Neural crest cell (in vitro differentiated cells): ENCODE results near the gene PNPLA5. TPM values are rescaled to one million over a fixed set of nuclear protein-coding genes. Genes with fewer than 3 reads are reported as not detected.

Source experiments
- DNase-seq: peaks from one replicate; pipeline ENCODE4 v3.0.0; 2021; ENCODE audit warnings: low read depth, mixed read lengths, low spot score
- H3K27ac Mint-ChIP-seq: one replicate; pipeline ENCODE4 v1.8.0; 2021; ENCODE audit warnings: mild to moderate bottlenecking, mixed read lengths; ENCODE audit not compliant: unreplicated experiment
- H3K27me3 Mint-ChIP-seq: 2 replicates; pipeline ENCODE4 v1.8.0; 2021; ENCODE audit warnings: low read depth, mild to moderate bottlenecking, mixed read lengths
- H3K36me3 Mint-ChIP-seq: 2 replicates; pipeline ENCODE4 v1.8.0; 2021; ENCODE audit warnings: low read depth, mild to moderate bottlenecking, mixed read lengths
- H3K4me1 Mint-ChIP-seq: 2 replicates; pipeline ENCODE4 v1.8.0; 2021; ENCODE audit warnings: mixed read lengths
- H3K4me3 Mint-ChIP-seq: one replicate; pipeline ENCODE4 v1.8.0; 2021; ENCODE audit warnings: mild to moderate bottlenecking, mixed read lengths
- H3K9me3 Mint-ChIP-seq: 2 replicates; pipeline ENCODE4 v1.8.0; 2021; ENCODE audit warnings: mixed read lengths
- CTCF ChIP-seq: fragments of 200-600 bp; sonication (generic); conservative IDR thresholded peaks from 2 replicates; pipeline ENCODE4 v1.5.0; 2021; ENCODE audit warnings: antibody characterized with exemption, mild to moderate bottlenecking
- total RNA-seq: library from RNA; stranded (reverse); gene quantifications from 2 replicates; pipeline ENCODE4 v1.2.1, GENCODE V29; 2021

PNPLA5 gene
- total RNA-seq, 1 donor from 2014 or later = not detected

DNA sequence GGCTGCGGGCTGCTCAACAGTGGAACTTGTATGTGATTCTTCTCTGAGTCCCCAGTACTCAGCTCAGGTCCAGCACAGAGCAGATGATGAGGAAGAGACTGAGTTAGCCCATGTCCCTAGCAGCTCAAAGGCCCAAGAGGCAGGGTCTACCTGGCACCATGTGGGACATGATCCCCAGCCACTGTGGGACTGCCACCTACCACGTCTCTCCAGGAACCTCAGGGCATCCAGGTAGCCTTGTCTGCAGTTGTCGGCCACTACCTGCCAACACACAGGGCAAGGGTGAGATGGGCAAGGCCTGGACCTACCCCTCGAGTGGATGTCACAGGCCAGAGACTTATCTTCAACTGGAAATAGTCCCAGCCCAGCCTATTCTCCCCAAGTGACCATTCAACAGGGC is 4.4 kb downstream of the PNPLA5 start:
- no peak for TF ChIP-seq CTCF
- H3K4me3 Mint-ChIP-seq = no peak overlapping the region
- no peaks in the 10 kb centered on the region for H3K4me1 Mint-ChIP-seq
- no peak overlapping the region for H3K27ac Mint-ChIP-seq
- no peaks in the 10 kb centered on the region for H3K9me3 Mint-ChIP-seq
- DNase-seq = no peak
- peaks cover 71% of the 10 kb centered on the region for H3K27me3 Mint-ChIP-seq
- H3K36me3 Mint-ChIP-seq = no peaks in the 10 kb centered on the region

DNA sequence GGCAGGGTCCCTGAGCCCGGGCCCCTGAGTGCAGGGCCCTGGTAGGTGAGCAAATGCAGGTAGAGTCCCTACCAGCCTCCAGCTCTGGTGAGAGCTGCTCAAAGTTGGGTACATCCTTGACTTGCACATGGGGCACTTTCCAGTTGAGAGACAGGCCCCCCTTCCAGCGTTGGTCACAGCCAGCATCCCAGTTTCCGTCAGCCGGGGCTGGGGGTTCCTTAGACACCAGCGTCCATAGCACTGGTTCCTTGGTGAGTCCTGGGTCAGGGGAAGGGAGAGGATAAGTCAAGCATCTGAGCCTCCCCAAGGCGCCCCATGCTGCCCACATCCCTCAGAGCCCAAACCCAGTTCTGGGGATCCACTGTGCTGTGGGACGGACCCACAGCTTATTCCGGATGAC is 5.6 kb downstream of the PNPLA5 start:
- Mint-ChIP-seq H3K4me1 (no peaks in the 10 kb centered on the region), H3K36me3 (no peaks in the 10 kb centered on the region), H3K27ac (no peak overlapping the region), H3K27me3 (peaks cover 60% of the 10 kb centered on the region), H3K4me3 (no peak overlapping the region), H3K9me3 (no peaks in the 10 kb centered on the region)
- no peak for DNase-seq
- no peak for TF ChIP-seq CTCF

DNA sequence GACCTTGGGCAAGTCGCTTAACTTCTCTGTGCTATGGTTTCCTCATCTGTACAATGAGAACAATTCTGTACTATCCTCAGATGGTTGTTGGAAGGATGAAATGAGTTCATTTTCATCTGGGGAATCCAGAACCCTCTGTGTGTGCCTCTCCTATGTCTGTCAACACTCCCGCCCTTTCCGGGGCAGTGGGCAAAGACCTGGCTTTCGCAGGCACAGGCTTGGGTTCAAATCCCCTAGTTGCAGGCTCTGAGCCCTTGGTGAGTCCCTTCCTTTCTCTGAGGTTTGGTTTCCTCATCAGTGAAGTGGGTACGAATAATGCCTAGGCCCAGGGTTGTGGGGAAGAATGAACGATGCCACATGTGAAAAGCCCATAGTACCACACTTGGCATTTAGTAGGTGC is 6.0 kb downstream of the PNPLA5 start:
- Mint-ChIP-seq H3K36me3 (no peaks in the 10 kb centered on the region), H3K4me1 (no peaks in the 10 kb centered on the region), H3K27me3 (peaks cover 55% of the 10 kb centered on the region), H3K9me3 (no peaks in the 10 kb centered on the region), H3K4me3 (no peak overlapping the region), H3K27ac (no peak overlapping the region)
- DNase-seq = no peak
- no peak for TF ChIP-seq CTCF

DNA sequence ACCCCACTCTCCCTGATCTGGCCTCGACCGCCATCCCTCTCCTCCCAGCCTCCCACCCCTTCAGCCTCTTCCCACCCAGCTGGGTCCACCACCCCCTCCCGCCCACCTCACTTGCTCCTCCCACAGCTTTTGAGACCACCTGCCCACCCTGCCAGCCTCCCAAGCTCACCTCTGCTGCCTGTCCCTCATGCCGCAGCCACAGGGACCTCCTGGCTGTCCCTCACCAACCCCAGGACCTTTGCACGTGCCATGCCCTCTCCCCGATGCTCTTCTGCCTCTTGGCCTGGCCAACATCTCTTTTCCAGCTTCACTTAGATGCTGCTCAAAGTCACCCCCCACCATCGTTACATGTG is 6.5 kb downstream of the PNPLA5 start:
- DNase-seq = no peak
- Mint-ChIP-seq H3K27me3 (peaks cover 50% of the 10 kb centered on the region), H3K27ac (no peak overlapping the region), H3K4me1 (no peaks in the 10 kb centered on the region), H3K36me3 (no peaks in the 10 kb centered on the region), H3K9me3 (no peaks in the 10 kb centered on the region), H3K4me3 (no peak overlapping the region)
- TF ChIP-seq CTCF = no peak

GRCh38 chr22:43884600-43885318 is 7.1 kb downstream of the PNPLA5 start:
- Mint-ChIP-seq H3K27me3 (peaks cover 45% of the 10 kb centered on the region), H3K4me1 (no peaks in the 10 kb centered on the region), H3K36me3 (no peaks in the 10 kb centered on the region), H3K27ac (no peak overlapping the region), H3K9me3 (no peaks in the 10 kb centered on the region), H3K4me3 (no peak overlapping the region)
- TF ChIP-seq CTCF = peak; percentile 78
- DNase-seq = peak; percentile 75
